NCI-H510A (cell line): ENCODE data around the gene ZDHHC3.

Experiments
- DNase-seq: peaks from one replicate; lab custom pipeline; 2025; lab: John Stamatoyannopoulos, UW

The ZDHHC3 gene

DNA sequence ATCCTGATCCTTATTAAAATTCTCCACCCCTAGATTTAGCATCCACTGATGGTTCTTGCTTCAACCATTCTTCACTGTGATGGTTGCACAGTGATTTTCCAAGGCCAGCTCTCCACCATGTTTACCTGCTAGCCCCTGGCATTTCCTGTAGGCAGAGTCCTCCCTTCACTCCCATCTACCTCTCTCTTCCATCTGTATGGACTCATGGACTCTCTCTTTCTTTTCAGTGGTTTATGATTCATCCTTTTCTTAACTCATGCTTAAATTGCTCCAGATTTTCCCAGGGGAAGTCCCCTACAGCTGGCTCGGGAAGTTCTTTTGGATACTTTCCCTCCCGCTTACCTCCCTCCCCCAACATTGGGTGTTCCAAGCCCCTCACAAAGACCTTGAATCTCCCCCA is 82.9 kb downstream of the ZDHHC3 start:
- no peak for DNase-seq

- DNase-seq = no peak
Measured at GRCh38 chr3:44892689-44893088, 83.3 kb downstream of the ZDHHC3 start.

GRCh38 chr3:44890852-44891251 is 85.1 kb downstream of the ZDHHC3 start:
- DNase-seq = no peak

GRCh38 chr3:44890258-44890657 is 85.7 kb downstream of the ZDHHC3 start:
- DNase-seq = no peak

- no peak for DNase-seq
Measured at GRCh38 chr3:44887101-44887500, 88.9 kb downstream of the ZDHHC3 start.

DNA sequence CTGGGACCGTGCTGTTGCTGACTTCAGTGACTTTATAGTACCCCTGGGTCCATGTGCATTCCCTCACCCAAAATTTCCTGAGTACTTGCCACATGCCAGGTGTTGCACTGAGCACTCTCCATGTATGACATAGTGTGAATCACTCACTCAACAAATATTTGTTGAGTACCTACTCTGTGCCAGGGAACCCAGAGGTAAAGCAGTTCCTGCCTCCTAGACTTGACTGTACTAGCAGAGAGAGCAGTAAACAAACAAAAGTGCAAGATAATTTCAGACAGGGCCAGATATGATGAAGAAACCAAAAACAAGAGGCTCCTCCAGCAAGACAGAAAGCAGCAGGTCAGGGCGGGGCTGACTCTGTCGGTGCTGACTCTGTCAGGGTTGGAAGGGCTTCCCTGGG is 89.4 kb downstream of the ZDHHC3 start:
- DNase-seq = no peak

DNA sequence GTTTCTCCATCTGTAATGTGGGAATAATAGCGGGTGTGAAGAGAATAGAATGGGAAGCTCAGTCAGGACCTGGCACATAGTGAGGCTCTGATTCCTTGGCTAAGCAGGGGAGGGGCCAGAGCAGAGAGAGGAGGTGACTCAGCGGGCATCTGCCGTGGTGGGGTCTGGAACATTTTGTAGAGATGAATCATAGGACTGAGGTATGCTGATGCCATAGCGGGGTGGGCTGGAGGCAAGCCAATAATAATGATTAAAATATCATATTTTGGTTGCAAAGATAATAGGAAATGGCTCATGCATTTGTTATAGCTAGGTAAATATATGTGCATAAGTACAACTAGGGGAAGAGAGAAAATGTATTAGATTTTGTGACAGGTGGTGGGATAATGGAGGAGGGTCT is 90.4 kb downstream of the ZDHHC3 start:
- no peak for DNase-seq

DNA sequence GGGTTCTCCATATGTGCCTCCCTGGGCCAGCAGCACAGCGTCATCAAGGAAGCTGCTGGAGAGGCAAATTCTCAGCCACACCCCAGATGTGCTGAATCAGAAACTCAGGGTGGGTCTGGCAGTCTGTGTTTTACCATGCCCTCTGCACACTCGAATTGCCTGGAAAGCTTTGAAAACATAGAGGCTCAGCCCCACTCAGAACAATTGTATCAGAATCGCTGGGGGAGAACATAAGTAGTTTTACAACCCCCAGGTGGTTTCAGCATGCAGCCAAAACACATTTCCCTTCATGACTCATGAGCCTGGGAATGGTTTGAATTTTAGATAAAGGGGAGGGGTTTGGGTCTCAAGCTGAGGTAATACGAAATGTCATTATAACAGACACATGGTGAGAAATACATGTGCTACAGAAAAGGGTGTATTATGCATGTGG is 92.0 kb downstream of the ZDHHC3 start:
- no peak for DNase-seq

GRCh38 chr3:44883213-44883955 is 92.6 kb downstream of the ZDHHC3 start:
- no peak for DNase-seq

DNA sequence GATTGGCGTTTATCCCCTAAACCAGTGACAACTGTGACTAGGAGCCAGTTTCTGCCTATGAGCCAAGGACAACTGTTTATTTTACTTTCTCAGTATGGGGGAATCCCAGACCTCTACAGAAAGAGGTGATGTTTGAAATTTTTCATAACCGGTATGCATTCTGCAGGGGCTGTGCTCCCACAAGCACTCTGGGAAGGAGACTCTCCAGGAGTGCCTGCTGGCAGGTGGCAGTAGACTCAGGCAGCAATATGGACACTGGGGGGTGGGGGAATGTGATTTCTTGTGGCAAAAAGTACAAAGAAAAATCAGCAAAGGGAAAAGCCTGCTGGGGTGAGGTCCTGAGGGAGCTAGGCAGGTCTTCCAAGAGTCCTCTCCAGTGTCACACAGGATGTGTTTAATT is 95.7 kb downstream of the ZDHHC3 start:
- no peak for DNase-seq

DNA sequence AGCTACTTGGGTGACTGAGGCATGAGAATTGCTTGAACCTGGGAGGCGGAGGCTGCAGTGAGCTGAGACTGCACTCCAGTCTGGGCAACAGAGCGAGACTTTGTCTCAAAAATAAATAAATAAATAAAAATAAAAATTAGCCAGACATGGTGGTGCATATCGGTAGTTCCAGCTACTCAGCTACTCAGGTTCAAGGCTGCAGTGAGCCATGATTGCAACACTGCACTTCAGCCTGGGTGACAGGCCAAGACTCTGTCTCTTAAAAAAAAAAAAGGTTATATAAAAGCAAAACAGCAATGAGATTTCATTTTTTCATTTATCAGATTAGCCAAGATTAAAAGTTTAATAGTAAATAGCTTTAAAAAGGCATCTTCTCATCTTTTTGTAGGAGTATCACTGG is 98.6 kb downstream of the ZDHHC3 start:
- no peak for DNase-seq

DNA sequence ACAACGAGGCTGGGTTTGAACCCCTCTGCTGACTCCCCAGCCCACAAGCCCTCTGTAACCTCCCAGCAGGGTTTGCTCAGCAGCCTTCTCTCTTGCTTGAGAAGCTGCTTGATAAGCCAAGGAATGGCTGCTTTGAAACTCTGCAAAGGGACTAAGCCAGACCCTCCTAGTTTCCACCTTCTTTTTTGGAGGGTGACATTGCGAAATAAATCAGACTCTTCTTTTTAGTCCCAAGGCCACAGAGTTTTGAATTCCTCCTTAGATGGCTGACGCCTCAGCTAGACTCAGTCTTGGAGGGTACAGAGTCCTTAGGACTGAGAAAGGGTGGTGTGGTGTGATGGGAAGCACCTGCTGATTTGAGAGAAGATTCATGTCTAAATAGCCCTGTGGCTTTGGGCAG is 100.4 kb downstream of the ZDHHC3 start:
- no peak for DNase-seq
